Cardiac ventricle fibroblast (primary cell): Measurements from ENCODE around the gene RERG. TPM values are rescaled to one million over a fixed set of nuclear protein-coding genes. Genes with fewer than 3 reads are reported as not detected.

ENCODE experiments used
- total RNA-seq: library from RNA; depleted of rRNA; stranded (reverse); fragments of >200 nt; gene quantifications from 2 replicates; pipeline ENCODE4 v1.2.3, GENCODE V29; 2015

RERG gene
- total RNA-seq = 5.1 and 7.9 TPM in 2 replicates

GRCh38 chr12:15220915-15221885, at the start of gene RERG:
Gene RERG, minus strand, starts transcription at chr12:15221417. Its CDS starts 3,928 bp downstream, at chr12:15217489.

Other genes starting within 250 kb of the RERG start
- gene PDE6H, start 248.4 kb downstream of the RERG start, total RNA-seq = not detected in 2 replicates
- gene PTPRO, start 101.1 kb upstream of the RERG start, total RNA-seq = 0.10 TPM in 1 of 2 replicates, not detected in the other